Measurements from ENCODE around the gene CACNB1.
"Not testable (repeated sequence)": the region's sequence is repeated elsewhere in the genome, so short reads cannot be mapped to it uniquely, and the experiment has no call there.

The CACNB1 gene

DNA sequence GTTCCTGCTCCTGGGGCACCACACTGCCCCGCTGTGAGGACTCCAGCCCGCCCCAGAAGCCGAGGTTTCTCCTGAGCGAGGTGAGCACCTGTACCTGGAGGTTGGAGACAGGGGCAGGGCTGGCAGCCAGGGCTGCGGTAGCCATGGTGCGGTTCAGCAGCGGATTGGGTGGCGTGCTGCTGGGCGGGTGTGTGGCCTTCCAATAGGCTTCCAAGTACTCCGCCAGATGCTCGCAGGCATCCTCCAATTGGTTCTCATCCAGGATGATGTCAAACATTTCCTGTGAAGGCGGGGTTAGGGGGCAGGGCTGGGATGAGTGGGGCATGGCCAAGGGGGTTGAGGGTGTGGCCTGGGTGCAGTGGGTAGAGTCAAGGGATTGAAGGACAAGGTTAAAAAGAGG is 20.2 kb downstream of the CACNB1 start:
- no peak overlapping the region for H3K4me3 ChIP-seq (ENCODE audit: low read depth, low read length)

DNA sequence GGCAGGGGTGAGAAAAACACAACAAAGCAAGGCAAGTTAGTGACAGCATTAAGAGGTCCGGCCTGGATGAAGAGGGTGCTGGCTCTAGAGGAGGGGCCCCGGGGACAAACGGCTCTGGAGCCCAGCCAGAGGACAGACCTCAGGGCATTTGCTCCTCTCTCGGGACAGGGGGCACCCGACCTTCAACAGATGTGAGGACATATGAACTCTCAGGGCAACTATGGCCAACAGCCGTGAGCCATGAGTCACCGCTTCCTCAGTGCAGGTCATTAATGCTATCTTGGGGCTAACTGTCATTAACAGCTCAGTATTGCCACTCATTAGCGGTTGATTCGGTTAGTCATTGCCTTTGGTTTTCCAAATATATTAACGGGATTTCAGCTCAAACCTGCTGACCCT is 21.8 kb downstream of the CACNB1 start:
- no peak overlapping the region for H3K4me3 ChIP-seq (ENCODE audit: low read depth, low read length)

DNA sequence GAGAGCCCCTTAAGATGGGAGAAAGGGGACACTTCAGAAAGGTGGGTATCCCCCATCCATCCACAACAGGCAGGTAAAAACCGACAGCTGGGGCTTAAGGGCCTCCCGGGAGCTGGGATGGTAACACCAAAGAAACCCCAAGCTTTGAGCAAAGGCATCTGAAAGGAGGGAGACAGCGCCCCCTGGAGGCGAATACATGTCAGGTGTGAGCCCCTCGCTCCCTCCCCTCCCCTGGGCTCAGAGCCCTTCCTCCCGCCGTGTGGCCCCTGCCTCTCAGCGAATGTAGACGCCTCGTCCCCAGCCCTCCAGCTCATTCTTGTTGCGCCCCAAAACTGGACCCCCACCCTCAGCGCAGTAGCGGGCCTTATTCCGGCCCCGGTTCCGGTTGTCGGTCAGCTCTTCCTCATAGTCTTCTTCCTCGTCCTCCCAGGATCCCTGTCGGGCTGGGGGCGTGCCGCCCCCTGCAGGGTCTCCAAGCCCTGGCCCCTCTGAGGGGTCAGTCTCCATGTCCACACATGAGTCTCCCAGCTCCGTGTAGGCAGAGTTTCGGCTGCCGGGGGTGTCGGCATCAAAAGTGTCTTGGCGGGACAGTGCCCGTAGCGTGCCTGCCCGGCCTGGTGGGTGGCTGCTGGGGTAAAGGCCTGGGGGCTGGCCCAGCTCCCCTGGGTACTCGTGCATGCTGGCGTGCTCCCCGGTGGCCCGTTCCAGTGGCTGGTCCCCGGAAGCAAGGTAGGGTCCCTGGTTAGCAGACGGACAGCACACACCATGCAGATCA is 22.4 kb downstream of the CACNB1 start:
- peak overlapping the region; percentile 1 for H3K4me3 ChIP-seq (ENCODE audit: low read depth, low read length)

DNA sequence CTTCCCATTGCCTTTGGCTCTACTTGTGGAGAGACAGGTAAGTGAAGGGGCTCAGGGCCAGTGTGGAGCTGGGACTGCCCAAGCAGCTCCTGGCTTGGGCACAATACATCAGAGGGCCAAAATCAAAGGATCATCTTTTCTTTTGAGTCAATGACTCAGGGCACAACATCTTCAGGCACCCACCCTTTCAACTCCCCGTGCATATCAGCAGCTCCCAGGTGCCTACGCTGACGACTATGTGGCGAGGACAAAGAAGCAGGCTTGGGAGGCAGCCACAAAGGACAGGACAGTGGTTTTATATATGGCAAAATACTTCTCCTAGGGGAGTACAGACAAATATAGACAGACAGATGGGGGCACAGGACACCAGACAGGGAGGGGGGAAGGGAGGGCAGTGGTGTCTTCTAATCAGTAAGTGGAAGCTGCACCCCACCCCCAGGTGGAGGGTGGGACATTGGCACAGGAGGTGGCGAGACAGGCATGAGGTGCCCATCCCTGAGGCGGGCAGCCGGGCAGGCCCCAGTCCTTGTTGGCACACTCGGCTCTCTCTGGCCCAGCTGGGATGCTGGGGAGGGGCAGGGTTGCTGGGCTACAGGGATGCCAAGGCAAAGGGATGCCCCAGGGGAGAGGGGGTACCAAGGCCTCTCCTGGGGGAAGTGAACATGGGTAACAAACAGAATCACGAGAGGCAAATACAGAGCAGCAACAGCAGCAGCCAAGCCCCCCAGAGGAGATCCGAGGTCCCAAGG is 23.8 kb downstream of the CACNB1 start:
- no peak overlapping the region for H3K4me3 ChIP-seq (ENCODE audit: low read depth, low read length)

DNA sequence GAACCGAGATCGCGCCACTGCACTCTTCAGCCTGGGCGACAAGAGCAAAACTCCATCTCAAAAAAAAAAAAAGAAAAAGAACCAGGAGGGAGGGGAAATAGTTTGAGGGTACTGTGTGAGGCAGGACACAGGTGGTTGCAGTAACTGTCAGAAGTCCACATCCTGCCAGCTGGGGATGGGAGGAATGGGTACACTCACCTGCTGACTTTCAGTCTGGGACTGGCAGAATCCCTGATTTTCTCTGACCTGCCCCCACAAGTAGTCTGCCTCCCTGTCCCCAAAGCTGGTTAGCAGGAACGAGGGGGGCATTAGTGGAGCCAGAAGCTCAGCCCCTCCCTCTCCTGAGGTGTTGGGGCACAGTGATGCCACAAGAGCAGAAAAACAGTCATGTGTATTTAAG is 24.4 kb downstream of the CACNB1 start:
- H3K4me3 ChIP-seq (ENCODE audit: low read depth, low read length): no peak overlapping the region

DNA sequence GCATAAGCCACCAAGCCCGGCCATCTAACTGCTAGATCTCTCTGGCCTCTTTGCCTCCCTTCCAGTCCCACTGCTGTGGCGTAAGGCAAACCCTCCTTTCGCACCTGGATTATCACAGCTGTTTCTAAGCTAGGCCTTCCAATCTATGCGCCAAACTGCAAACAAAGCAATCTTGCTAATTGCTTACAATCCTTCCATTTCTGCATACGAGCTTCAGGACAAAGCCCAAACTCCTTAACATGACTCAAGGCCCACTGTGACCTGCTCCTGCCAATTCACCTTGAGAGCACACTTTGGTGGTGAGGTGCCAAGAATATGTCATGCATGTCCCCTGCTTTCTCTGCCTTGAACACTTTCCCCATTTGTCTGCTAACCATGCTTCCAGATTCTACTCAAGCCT is 25.5 kb downstream of the CACNB1 start:
- no peak overlapping the region for H3K4me3 ChIP-seq (ENCODE audit: low read depth, low read length)

DNA sequence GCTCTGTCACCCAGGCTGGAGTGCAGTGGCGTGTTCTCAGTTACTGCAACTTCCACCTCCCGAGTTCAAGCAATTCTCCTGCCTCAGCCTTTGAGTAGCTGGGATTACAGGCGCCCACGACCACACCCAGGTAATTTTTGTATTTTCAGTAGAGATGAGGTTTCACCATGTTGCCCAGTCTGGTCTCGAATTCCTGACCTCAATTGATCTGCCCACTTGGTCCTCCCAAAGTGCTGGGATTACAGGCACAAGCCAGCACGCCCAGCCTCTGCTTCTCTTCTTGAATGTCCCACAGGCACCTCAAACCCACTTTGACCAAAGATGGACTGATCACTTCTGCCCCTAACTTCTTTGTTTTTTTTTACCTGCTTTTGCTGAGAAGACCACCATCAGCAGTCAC is 26.9 kb downstream of the CACNB1 start:
- no peak overlapping the region for H3K4me3 ChIP-seq (ENCODE audit: low read depth, low read length)

DNA sequence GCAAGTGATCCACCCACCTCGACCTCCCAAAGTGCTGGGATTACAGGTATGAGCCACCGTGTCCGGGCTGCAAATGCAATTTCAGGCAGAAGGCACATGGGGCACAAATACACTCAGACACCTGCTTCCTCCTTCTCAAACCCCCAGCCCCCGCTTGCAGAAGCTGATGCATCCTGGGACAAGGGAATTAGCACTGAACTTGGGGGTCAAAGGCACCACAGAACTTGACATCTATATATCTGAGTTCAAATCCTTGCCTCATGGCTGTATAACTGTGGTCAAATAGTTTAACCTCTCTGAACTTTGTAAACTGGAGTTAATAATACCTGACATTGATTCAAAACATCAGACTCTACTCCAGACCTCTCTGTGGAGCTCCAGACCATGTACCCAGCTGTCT is 27.4 kb downstream of the CACNB1 start:
- H3K4me3 ChIP-seq (ENCODE audit: low read depth, low read length): no peak overlapping the region

DNA sequence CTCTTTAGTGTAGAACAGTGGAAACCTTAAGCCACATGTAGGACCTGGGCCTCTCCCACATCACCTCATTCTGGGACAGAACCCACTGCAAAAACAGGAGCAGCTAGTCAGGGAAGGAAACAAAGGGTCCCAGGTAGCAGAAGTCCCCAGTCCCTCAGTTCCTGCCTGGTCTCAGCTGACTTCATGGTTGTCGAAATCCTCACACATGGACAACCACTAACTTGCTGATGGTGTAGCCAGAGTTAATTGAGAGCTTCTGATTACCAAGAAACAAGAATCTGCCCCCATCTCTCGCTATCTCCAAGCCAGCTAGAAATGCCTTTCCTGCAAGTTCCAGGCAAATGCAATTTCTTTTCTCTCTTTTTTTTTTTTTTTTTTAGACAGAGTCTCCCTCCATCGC is 28.0 kb downstream of the CACNB1 start:
- no peak overlapping the region for H3K4me3 ChIP-seq (ENCODE audit: low read depth, low read length)

DNA sequence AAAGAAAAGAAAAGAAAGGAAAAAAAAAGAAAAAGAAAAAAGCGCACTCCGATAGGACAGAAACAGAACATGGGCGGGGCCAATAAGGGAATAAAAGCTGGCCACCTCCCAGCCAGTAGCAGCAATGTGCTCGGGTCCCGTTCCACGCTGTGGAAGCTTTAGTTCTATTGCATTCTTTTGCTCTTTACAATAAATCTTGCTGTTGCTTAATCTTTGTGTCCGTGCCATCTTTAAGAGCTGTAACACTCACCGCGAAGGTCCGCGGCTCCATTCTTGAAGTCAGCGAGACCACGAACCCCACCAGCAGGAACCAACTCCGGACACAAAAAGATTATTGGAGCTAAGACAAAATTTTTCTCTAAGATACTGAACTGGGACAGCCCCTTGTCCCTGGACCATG is 28.4 kb downstream of the CACNB1 start:
- H3K4me3 ChIP-seq (ENCODE audit: low read depth, low read length): no peak overlapping the region

DNA sequence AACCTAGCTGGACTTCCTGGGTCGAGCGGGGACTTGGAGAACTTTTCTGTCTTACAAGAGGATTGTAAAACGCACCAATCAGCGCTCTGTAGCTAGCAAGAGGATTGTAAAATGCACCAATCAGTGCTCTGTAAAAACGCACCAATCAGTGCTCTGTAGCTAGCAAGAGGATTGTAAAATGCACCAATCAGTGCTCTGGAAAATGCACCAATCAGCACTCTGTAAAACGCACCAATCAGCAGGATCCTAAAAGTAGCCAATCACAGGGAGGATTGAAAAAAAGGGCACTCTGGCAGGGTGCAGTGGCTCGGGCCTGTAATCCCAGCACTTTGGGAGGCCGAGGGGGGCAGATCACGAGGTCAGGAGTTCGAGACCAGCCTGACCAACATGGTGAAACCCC is 29.0 kb downstream of the CACNB1 start:
- H3K4me3 ChIP-seq (ENCODE audit: low read depth, low read length): not testable (repeated sequence)

DNA sequence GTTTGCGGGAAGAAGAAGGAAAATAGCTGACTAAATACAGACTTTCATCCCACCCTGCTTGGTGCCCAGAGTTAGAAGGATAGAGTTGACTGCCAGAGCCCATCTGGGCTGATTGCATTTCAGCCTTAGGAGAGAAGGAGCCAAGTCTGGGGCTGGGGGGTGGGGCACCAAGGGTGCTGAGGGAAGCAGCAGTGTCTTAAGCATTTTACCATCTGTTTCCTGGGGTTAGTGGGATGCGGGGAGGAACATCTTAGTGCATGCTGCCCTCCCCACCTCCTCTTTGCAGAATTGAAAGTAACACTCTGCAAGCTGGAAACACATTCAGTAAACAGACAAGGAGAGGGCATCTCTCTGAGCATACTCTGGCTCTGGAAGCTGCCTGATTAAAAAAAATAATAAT is 30.0 kb downstream of the CACNB1 start:
- H3K4me3 ChIP-seq (ENCODE audit: low read depth, low read length): no peak overlapping the region

DNA sequence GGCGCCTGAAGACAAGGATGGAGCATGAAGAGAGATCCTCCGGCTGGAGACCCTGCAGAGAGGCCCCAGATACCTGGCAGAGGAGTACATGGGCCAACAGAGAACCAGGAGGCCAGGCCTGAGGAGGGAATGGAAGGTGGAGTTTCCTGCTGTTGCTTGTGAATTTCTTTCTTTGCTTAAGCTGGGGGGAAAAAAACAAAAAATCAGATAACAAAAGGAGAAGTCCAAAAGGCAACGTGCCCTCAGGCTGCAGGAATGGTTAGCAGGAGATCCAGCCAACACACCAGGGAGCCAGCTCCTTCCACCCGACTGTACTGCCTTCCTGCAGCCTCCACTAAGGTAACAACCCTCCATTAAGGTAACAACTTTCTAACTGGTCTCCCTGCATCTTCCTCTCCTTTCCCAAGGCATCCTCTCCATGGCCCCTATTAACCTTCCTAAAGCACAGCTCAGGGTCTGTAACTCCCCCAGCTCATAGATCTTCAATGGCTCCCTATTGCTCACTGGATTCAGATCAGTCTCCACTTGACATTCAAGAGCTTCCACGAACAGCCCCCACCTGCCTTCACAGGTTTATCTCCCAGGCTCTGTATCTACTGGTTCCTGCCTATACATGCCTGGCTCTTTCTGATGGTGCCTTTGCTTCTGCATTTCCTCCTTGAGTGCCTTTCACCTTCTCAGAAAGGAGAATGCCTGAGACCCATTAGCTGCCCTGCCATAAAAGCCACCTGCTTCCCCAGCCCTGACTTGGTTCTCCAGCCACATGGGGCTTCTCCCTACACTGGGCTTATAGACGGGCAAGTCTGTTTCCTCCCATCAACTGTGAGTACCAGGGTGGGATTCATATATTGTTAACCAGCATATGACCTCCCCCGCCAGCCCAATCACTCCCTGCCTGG is 30.8 kb downstream of the CACNB1 start:
- no peak overlapping the region for H3K4me3 ChIP-seq (ENCODE audit: low read depth, low read length)

DNA sequence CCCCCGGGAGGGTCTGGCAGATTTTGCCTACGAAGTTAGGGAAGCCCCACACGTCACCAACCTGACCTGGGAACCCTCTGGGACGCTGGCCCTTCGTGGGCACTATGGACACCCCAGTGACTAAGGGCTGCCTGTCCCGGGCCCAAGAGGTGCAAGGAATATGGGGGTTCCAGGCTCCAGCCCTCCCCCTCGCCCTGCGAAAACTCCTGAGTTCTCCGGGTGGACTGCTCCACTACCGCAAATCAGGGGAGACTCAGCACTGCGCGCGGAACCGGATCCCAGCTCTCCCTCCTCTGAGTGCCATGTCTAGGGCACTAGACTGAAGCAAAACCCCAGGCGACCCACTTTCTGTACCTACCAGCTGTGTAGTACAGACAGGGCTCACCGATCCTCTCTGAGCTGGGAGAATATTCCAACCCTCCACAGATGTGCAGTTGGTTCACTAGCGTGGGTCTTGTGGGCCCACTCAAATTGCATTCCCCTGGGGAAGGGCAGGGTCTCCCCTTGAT is 31.6 kb downstream of the CACNB1 start, which contains the start of gene ARL5C:
TSS of gene ARL5C (minus strand) at position 321 of the 509 bp plus-strand sequence. CDS start 401 bp downstream, outside the sequence.
- H3K4me3 ChIP-seq (ENCODE audit: low read depth, low read length): peak within 1 kb of the TSS; percentile 76

DNA sequence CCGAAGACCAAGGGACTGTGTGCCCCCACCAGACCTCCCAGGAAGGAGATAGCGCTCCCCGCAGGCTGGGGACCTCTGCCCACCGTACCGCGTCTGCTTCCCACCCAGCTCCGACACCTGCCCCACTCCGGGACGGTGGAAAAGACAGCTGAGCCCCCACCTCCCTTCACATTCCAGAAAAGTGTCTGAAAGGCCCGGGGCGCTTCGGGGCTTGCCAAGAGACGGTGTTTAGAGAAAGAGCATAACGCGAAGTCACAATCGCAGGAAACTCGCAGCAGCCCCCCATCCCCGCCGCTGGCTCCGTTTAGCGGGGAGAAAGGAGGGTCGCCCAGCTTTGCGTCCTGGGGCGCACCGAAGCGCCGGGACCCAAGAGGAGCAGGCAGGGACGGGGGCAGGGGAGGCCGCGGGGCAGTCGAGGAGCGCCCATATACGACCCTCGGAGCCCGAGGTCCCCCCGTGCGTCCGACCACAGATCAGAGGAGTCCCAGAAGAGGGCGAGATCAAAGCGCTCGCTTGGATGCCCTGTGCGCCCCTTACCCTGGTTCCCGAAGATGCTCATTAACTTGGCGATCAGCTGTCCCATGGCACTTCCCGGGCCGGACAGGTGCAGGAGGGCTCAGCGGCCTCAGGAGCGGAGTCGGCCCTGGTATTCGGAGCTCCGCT is 32.2 kb downstream of the CACNB1 start:
- peak overlapping the region; percentile 76 for H3K4me3 ChIP-seq (ENCODE audit: low read depth, low read length)

DNA sequence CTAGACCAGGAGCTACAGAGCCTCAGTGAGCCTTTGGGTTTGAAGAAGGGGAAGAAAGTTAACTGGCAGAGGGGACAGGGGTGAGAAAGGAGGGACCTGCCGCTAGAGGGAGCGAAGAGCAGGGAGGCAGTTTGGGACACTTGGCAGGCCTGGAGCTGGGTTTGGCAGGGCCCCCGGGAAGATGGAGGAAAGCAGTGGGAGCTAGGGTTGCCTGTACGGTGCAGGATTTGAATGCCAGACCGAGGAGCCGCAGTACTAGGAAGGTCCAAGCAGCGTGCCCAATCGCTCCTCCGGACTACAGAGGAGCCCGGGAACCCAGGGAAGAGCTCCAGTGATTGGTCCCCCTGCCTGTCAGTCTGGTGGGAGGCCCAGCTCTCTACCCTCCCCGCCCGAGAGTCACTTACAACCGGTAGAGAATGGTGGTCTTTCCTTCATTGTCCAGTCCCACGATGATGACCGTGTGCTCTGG is 32.8 kb downstream of the CACNB1 start:
- peak overlapping the region; percentile 76 for H3K4me3 ChIP-seq (ENCODE audit: low read depth, low read length)

DNA sequence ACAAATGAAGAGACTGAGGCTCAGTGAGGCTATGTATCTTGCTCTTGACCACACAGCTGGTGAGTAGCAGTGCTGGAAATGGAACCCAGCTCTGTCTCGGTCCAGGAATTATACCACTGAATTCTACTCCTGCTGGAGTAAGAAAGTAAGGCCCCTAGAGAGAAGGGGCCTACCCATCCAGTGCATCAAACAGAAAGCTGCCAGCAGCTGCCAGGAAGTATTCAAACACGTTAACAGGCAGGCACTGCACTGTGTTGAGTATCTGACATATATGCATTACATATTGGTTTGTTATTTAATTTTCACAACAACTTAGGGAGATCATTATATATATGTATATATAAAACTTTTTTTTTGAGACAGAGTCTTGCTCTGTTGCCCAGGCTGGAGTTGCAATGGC is 35.5 kb downstream of the CACNB1 start:
- no peak overlapping the region for H3K4me3 ChIP-seq (ENCODE audit: low read depth, low read length)

DNA sequence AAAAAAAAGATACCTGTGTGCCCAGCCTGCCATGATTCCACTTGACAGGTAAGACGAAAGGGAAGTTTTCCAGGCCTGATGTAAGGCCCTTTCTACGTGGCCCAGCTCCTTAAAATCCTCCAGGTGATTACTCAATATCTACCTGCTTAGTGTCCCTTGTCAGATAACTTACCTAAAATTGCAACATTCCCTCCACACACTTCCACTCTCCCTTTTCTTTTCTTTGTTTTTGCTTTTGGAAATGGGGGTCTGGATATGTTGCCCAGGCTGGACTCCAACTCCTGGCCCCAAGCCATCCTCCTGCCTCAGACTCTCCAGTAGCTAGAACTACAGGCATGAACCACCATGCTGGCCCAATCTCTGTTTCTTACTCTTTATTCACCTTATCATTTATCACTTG is 38.8 kb downstream of the CACNB1 start:
- no peak overlapping the region for H3K4me3 ChIP-seq (ENCODE audit: low read depth, low read length)

DNA sequence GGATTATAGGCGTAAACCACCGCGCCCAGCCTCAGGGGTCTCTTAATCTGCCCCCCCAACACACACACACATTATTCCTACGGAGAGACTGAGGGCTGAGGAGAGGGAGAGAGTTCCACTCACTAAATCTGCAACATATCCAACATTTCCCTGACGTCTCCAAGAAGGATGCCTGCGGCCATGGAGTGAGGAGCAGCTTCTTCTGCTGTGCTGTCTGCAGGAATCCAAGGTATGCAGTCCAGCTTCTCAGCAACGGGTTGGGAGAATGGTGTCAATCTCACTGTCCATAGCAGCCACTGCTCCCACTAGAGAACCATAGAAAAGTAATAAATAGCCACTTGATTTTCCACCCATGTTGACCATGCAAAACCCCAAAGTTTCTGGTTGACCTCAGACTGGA is 41.0 kb downstream of the CACNB1 start:
- H3K4me3 ChIP-seq (ENCODE audit: low read depth, low read length): no peak overlapping the region

DNA sequence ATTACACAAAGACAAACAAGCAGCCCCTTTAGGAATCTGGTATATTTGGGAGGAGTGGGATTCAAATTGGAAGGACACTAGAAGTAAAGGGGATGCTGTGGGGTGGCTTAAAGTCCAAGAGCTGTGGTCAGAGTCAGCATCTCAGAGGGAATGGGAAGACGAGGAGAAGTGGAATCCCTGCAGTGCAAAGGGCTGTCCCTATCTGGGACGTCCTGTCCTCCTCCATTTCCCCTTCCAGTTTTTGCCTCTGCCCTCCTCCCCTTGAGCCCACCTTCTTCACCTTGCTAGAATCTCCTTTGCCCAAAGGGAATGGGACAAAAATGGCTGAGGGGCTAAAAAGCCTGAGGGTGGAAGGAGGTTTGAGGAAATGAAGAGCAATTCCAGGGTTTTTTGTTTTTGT is 41.8 kb downstream of the CACNB1 start:
- H3K4me3 ChIP-seq (ENCODE audit: low read depth, low read length): no peak overlapping the region
